Stimulated activated CD8-positive, alpha-beta memory T cell treated with anti-CD3 and anti-CD28 coated beads, Interleukin-12 subunit alpha, Interleukin-12 subunit beta, amount 100 ng/mL, for 24 hours (primary cell): Measurements from ENCODE around the gene ANGPT4.

Experiments used
- DNase-seq: peaks from one replicate; pipeline ENCODE4 v3.0.0-alpha.2; 2020; ENCODE audit errors: extremely low read depth

ANGPT4 gene

DNA sequence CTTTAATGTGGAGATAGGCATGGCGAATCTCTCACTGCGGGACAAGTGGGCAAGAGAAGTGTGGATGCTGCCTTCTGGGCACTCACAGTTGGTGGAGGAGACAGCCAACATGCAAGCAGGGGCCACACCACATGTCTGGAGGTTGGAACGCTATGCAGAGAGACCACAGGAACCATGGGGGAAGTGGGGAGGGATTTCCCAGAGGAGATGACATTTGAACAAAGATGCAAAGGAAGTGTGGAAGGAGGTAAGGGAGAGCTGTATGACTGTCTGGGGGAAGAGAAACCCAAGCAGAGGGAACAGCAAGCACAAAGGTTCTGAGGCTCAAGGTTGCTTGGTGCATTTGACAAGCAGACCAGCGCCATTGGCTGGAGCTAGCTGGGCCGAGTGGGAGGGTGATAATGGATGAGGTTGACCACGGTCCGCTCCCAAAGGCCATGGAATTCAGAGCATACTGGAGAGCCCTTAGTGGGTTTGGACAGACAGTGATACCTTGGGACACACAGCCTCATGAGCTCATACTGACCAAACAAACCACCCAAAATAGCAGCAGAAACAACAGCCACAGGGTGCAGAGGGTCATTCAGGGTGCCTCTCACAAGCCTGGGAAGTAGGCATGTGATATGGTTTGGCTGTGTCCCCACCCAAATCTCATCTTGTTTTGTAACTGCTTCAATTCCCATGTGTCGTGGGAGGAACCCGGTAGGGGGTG, 90.3 kb downstream of the ANGPT4 start:
- DNase-seq = no peak

DNA sequence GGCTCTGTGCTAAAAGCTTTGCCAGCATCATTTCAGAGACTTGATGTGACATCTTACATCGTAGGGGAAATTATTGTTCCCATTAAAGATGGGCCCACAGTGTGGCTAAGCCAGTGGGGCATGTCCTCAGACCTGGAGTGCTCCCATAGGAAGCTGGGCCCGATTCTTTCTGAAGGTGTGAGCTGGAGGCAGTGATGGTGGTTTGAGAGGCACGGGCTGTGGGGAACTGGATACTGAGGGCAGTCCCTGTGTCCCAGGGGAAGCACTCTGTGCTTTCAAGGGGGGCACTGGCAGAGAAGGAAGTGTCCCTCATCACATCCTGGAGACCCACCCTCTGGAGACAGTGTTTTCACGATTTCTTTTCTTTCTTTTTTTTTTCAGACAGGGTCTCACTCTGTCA, 91.2 kb downstream of the ANGPT4 start:
- no peak for DNase-seq

DNA sequence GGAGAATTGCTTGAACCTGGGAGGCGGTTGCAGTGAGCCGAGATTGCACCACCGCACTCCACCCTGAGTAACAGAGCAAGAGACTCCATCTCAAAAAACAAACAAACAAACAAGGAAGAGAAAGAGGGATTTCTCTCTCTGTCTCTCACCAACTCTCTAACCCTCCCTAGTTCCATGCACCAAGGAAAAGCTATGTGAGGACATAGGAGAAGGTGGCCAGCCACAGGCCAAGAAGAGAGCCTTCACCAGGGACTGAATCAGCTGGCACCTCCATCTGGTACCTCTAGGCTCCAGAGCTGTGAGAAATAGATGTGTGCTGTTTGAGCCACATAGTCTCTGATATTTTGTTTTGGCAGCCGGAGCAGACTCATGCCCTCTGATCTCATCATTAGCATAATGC, 91.6 kb downstream of the ANGPT4 start:
- no peak for DNase-seq

DNA sequence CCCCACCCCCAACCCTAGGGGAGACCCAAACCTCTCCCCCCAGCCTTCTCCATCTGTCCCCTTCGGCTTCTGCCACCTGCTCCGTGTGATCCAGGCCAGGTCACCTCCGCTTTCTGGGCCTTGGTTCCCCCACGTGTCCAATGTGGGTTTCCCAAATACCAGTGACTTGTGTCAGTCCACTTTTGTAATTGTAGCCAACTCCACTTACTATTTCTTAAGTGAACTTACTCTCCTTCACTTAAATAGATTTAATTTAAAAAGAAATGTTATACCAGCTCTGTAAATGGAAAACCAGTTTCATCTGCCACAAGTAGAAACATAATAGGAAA, 92.6 kb downstream of the ANGPT4 start:
- DNase-seq = no peak

DNA sequence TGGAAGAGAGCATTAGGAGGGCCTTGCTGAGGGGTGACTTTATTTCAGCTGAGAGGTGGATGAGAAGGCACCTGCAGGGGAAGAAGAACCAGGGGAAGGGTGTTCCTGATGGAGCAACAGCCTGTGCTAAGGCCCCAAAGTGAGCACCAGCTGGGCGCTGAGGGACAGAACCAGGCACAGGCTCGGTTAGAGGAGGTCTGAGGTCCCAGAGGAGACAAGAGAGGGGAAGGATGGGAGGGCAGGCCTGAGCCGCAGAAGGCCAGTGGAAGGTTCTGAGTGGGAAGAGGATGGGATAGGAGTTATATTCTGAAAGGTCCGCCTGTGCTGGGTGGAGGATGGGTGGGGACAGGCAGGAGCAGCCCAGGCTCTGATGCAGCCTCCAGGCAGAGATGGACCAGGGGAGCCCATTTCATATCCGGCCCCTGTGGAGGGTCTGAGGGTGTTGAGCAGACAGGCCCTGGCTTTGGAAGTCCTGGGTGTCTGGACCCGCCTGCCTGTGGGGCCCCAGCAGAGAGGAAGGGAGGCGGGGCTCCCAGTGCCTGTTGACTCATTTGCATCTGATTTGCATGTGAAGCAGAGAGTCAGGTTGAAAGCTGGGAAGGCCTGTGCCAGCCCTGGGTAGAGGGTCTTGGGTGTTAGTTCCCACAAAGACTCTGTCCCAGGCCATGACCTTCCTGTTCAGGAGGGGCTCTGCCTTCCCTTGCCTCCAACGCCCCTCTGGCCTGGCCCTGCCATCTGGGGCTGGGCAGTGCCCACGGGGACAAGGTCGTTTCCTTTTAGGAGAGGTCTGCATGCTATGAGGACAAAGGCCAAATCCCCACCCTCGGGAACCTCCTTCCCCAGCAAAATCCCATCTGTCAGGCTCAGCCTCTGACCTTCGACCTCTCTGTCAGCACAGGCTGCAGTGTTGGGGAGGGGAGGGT, 93.2 kb downstream of the ANGPT4 start:
- no peak for DNase-seq

DNA sequence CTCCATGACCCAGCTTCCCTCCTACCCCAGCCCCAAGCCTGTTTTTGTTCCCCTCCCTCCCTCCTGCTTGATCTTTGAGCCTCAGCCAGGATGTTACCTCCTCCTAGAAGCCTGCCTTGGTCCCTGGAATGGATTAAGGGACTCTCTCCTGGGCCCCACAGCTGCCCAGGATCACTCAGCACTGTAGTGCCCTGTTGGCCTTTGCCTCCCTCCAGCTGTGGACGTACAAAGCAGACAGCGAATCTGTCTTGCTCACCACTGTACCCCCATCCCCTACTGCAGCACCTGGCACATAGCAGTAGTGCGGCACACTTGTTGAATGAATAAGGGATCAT, 94.4 kb downstream of the ANGPT4 start:
- DNase-seq = no peak

DNA sequence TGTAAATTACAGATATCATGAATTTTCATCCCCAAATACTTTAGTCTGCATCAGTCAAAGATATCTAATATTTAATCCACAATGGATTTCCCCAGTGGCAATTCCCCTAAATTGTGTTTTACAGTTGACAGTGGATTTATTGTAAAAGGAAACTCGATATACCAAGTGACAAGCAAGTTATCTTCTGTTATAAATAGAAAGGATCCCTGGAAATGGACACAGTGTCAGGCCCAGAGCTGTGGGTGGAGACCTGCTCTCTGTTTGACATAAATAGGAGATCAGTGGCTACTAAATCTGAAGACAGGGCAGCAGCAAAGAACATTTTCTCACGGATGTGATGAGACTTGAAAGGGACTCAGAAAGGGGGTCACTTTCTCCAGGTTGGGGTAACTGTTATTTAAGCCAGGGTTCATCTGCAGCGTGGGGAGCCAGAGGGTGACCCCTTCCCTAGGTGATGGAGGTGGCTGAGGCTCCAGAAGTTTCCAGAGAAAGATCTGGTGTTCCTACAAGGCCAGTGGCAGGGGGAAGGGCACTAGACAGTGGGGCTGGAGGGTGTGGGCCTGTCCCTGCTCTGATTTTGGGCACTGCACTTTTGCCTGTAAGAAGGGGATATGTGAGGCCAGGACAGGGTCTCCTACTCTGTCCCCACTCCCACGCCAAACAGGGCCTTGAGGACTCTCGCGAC, 94.9 kb downstream of the ANGPT4 start:
- DNase-seq = no peak

DNA sequence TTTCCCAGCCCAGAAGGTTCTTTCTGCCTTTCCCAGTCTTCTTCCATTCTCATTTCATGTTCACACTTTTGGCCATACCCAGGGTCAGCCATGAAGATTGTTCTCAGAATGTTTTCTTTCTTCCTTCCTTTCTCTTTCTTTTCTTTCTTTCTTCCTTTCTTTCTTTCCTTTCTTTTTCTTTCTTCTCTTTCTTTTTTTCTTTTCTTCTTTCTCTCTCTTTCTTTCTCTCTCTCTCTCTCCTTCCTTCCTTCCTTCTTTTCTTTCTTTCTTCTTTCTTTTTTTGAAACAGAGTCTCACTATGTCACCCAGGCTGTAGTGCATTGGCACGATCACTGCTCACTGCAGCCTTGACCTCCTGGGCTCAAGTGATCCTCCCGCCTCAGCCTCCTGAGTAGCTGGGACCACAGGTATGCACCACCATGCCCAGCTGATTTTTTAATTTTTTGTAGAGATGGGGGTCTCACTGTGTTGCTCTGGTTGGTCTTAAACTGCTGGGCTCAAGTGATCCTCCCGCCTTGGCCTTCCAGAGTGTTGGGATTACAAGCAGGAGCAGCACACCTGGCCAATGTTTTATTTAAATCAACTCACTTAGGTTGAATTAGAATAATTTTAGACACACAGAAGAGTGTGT, 95.7 kb downstream of the ANGPT4 start:
- DNase-seq = no peak
